ENCODE results near the gene LIN28B. TPM values are rescaled to one million over a fixed set of nuclear protein-coding genes. Genes with fewer than 3 reads are reported as not detected.
"Not testable (repeated sequence)": the region's sequence is repeated elsewhere in the genome, so short reads cannot be mapped to it uniquely, and the experiment has no call there.

The LIN28B gene
- total RNA-seq, 1 donor from 2014 or later: not detected

DNA sequence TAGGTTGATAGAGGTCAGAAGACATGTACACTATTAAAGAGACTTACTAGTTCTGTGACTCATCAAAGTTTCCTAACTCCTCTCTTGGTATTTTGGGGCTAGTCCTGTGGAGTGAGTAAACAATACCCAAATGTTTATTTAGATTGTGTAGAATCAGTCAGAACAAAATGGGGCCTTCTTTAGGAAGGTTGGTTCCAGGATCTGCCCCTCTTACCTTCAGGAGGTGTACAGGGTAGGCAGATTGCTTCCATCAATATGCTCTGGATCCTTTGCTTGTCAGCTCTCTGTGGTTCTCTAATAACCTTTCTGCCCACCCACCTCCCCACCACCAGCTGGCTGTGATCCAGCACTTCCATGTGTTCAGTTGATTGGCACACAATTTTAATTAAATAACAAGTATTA lies 115.9 kb downstream of the LIN28B start:
- H3K27me3 Mint-ChIP-seq: peaks cover 15% of the 10 kb centered on the region
- no peak for ATAC-seq (ENCODE audit: low read depth)
- H3K4me3 Mint-ChIP-seq: no peak overlapping the region
- intact Hi-C loops (cut with micrococcal nuclease): no loop called here
- H3K36me3 Mint-ChIP-seq (ENCODE audit: low read depth): no peaks in the 10 kb centered on the region
- H3K4me1 Mint-ChIP-seq: no peaks in the 10 kb centered on the region
- DNase-seq: no peak
- ChIA-PET CTCF (no interaction called here), POLR2A (no interaction called here)
- H3K27ac Mint-ChIP-seq: no peak overlapping the region
- TF ChIP-seq, protein P1, sequence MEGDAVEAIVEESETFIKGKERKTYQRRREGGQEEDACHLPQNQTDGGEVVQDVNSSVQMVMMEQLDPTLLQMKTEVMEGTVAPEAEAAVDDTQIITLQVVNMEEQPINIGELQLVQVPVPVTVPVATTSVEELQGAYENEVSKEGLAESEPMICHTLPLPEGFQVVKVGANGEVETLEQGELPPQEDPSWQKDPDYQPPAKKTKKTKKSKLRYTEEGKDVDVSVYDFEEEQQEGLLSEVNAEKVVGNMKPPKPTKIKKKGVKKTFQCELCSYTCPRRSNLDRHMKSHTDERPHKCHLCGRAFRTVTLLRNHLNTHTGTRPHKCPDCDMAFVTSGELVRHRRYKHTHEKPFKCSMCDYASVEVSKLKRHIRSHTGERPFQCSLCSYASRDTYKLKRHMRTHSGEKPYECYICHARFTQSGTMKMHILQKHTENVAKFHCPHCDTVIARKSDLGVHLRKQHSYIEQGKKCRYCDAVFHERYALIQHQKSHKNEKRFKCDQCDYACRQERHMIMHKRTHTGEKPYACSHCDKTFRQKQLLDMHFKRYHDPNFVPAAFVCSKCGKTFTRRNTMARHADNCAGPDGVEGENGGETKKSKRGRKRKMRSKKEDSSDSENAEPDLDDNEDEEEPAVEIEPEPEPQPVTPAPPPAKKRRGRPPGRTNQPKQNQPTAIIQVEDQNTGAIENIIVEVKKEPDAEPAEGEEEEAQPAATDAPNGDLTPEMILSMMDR (IDR thresholded peaks at IDR 0.05): no peak
- no peaks in the 10 kb centered on the region for H3K9me3 Mint-ChIP-seq

DNA sequence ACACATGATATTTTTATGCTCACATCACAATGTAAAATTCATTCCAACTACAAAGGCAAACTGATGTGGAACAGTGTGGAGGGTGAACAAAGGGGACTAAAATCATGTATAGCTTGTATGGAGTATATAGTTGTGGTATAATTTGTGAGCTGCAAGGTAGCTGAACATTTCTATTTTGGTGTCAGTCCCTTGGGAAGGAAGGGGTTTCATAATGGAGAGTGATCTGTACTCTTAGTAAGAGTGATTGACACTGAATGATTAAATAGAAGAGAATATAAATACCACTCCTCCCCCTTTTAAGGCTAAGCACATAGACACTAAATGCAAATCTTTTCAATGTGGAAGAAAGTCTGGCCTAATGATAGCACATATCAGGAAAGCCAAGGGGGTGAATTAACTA lies 118.3 kb downstream of the LIN28B start:
- TF ChIP-seq, protein P1 (IDR thresholded peaks at IDR 0.05): no peak
- POLR2A ChIA-PET: no interaction called here
- ATAC-seq (ENCODE audit: low read depth) (no peak), DNase-seq (no peak)
- intact Hi-C loops (cut with micrococcal nuclease): loop anchor here (5.0 kb wide), 1 partner anchor 283 kb away; no protein-coding TSS in a partner anchor
- H3K4me3 Mint-ChIP-seq: no peak overlapping the region
- H3K27ac Mint-ChIP-seq: no peak overlapping the region
- H3K9me3 Mint-ChIP-seq: no peaks in the 10 kb centered on the region
- peaks cover 17% of the 10 kb centered on the region for H3K27me3 Mint-ChIP-seq
- CTCF ChIA-PET: no interaction called here
- no peaks in the 10 kb centered on the region for H3K36me3 Mint-ChIP-seq (ENCODE audit: low read depth)
- no peaks in the 10 kb centered on the region for H3K4me1 Mint-ChIP-seq

DNA sequence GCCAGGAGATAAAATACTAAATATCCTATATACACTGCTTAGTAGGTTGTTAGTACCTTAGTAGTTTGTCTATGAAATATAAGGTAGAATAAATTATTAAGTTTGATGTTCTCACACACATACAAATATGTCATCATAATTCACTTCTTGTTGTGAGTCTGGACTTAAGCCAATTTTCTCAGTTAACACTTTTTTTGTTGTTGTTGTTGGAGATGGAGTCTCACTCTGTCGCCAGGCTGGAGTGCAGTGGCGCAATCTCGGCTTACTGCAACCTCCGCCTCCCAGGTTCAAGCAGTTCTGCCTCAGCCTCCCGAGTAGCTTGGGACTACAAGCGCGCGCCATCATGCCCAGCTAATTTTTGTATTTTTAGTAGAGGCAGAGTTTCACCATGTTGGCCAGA lies 119.5 kb downstream of the LIN28B start:
- H3K36me3 Mint-ChIP-seq (ENCODE audit: low read depth); ATAC-seq (ENCODE audit: low read depth); POLR2A ChIA-PET; DNase-seq; H3K4me3 Mint-ChIP-seq; H3K27ac Mint-ChIP-seq; H3K4me1 Mint-ChIP-seq; H3K9me3 Mint-ChIP-seq: not testable (repeated sequence)
- intact Hi-C loops (cut with micrococcal nuclease): loop anchor here (5.0 kb wide), 1 partner anchor 284 kb away; no protein-coding TSS in a partner anchor
- CTCF ChIA-PET: interaction anchor here (1.7 kb wide), 1 partner anchor 11 kb away, joined by 6 read pairs; no protein-coding TSS in a partner anchor
- peaks cover 15% of the 10 kb centered on the region for H3K27me3 Mint-ChIP-seq

DNA sequence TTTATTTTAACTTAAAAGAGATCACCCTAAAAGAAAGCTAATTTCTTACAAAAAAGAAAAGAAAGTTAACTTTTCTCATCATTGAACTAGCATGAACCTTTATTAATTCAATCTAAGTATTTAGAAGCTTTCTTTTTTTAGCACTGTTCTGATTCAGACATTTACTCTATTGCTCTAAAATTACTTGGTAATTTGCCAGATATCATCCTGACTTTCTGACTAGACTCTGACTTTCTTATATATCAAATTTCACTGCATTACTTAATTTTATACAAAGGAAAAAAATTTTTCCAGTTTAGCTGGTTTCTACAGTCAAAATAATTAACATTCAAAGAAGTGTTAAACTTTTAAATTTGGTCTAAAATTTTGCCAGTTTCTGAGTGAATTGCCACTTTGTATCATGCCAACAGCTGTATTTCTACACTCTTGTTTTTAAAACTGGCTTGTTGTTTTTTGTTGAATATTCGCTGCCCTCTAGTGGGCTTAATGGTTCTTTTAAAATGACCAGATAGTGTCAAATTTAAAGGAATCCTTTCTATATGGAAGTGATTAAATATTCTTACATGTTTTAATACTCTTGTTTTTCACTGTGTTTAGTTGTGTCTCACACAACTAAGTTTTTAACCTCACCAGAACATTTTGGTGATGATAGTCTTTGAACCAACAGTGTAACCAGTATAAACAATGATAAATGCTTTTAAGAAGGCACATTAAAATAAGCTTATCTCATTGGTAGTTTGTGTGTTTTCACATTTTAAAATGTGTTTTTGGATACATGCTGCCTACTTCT lies 120.9 kb downstream of the LIN28B start:
- Mint-ChIP-seq H3K27me3 (peaks cover 15% of the 10 kb centered on the region), H3K4me1 (no peaks in the 10 kb centered on the region), H3K9me3 (no peaks in the 10 kb centered on the region), H3K27ac (no peak overlapping the region), H3K4me3 (no peak overlapping the region), H3K36me3 (ENCODE audit: low read depth) (no peaks in the 10 kb centered on the region)
- TF ChIP-seq, protein P1 (IDR thresholded peaks at IDR 0.05): no peak
- ChIA-PET POLR2A (no interaction called here), CTCF (interaction anchor here (0.7 to 1.7 kb wide), 4 partner anchors 10 to 325 kb away, joined by 3 to 6 read pairs (median 3); partner anchors contain the start of gene PREP)
- no peak for DNase-seq
- intact Hi-C loops (cut with micrococcal nuclease): loop anchor here (5.0 kb wide), 1 partner anchor 285 kb away; no protein-coding TSS in a partner anchor
- no peak for ATAC-seq (ENCODE audit: low read depth)

DNA sequence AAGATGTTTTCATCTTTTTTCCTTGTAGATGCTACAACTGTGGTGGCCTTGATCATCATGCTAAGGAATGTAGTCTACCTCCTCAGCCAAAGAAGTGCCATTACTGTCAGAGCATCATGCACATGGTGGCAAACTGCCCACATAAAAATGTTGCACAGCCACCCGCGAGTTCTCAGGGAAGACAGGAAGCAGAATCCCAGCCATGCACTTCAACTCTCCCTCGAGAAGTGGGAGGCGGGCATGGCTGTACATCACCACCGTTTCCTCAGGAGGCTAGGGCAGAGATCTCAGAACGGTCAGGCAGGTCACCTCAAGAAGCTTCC lies 121.4 kb downstream of the LIN28B start:
- no peak for ATAC-seq (ENCODE audit: low read depth)
- ChIA-PET POLR2A (no interaction called here), CTCF (interaction anchor here (1.0 to 1.3 kb wide), 2 partner anchors 12 to 288 kb away, joined by 3 read pairs; no protein-coding TSS in a partner anchor)
- Mint-ChIP-seq H3K9me3 (no peaks in the 10 kb centered on the region), H3K36me3 (ENCODE audit: low read depth) (no peaks in the 10 kb centered on the region), H3K27me3 (peaks cover 13% of the 10 kb centered on the region), H3K4me3 (no peak overlapping the region), H3K4me1 (no peaks in the 10 kb centered on the region), H3K27ac (no peak overlapping the region)
- TF ChIP-seq, protein P1 (IDR thresholded peaks at IDR 0.05): no peak
- DNase-seq: no peak
- intact Hi-C loops (cut with micrococcal nuclease): loop anchor here (5.0 kb wide), 1 partner anchor 286 kb away; no protein-coding TSS in a partner anchor
